Fibroblast of skin of left biceps (primary cell): ENCODE results near the gene ZDHHC19.
"Not testable (repeated sequence)": the region's sequence is repeated elsewhere in the genome, so short reads cannot be mapped to it uniquely, and the experiment has no call there.

Source experiments
- DNase-seq, 2 experiments: peaks; one replicate each; pipeline ENCODE4 v3.0.0-alpha.2; 2013; ENCODE audit warnings: low read depth in 2 of 2

The ZDHHC19 gene, protein sequence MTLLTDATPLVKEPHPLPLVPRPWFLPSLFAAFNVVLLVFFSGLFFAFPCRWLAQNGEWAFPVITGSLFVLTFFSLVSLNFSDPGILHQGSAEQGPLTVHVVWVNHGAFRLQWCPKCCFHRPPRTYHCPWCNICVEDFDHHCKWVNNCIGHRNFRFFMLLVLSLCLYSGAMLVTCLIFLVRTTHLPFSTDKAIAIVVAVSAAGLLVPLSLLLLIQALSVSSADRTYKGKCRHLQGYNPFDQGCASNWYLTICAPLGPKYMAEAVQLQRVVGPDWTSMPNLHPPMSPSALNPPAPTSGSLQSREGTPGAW

GRCh38 chr3:196210673-196211556, at the start of gene ZDHHC19:
ZDHHC19 (minus strand) TSS chr3:196211400; CDS start chr3:196211315, 85 bp downstream.
- DNase-seq = no peak

GRCh38 chr3:196260784-196261183, 49.6 kb upstream of the ZDHHC19 start:
- DNase-seq = no peak

DNA sequence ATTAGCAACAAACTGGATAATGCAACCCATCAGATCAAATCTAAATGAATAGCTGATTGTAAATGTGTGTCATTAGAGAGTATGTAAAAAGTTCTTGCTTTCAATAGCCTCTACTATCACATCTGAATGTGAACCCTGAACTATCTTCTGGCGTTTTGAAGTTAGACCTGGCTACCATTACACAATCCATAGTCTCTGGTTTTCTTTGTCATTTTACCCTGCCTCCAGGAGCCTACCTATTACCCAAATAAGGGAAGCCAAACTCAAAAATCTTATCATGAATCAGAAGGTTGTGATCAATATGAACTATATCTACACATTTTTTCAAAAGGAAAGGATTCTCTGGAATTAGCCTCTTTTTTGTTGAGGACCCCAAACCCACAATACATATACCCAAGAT, 44.6 kb upstream of the ZDHHC19 start:
- no peak for DNase-seq

GRCh38 chr3:196254376-196255283, 43.4 kb upstream of the ZDHHC19 start:
- no peak for DNase-seq

GRCh38 chr3:196251918-196252317, 40.7 kb upstream of the ZDHHC19 start:
- DNase-seq = no peak

DNA sequence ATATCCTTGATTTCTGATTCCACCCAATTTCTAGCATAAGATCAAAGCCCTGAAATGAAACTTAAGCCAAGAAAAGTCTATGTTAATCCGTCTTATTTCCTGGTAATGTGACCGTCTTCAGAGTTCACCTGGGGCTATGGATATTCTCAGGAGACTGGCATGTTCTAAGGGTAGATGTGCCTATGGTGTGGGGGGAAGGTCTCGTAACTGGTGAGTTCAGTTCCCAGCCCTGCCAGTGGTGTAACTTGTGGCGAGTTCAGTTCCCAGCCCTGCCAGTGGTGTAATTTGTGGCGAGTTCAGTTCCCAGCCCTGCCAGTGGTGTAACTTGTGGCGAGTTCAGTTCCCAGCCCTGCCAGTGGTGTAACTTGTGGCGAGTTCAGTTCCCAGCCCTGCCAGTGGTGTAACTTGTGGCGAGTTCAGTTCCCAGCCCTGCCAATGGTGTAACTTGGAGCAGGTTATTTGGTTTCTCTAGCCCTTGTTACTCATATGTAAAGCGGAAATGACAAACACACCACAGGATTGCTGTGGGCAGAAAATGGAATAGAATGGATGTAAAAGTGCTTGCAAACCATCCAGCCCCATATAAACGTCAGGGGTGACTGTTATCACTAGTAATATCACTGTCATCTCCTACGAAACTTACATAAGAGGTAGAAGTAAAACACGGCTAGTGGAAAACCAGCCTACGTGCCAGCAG, 35.6 kb upstream of the ZDHHC19 start:
- DNase-seq = no peak

GRCh38 chr3:196244166-196244565, 33.0 kb upstream of the ZDHHC19 start:
- not testable (repeated sequence) for DNase-seq

GRCh38 chr3:196241704-196242103, 30.5 kb upstream of the ZDHHC19 start:
- DNase-seq = no peak

DNA sequence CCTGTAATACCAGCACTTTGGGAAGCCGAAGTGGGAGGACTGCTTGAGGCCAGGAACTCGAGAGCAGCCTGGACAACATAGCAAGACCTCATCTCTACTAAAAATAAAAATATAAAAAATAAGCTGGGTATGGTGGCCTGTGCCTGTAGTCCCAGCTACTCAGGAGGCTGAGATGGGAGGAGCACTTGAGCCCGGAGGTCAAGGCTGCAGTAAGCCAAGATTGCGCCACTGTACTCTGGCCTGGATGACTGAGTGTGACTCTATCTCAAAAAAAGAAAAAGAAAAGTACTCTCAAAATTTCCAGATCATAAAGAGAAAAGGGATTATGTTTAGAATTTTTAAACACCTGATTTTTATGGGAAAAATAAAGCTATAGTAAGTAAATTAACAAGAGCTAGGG, 29.2 kb upstream of the ZDHHC19 start:
- DNase-seq = no peak

- DNase-seq = no peak
Measured at GRCh38 chr3:196238612-196239560, 27.7 kb upstream of the ZDHHC19 start.

GRCh38 chr3:196237203-196237602, 26.0 kb upstream of the ZDHHC19 start:
- DNase-seq = no peak

GRCh38 chr3:196236223-196236622, 25.0 kb upstream of the ZDHHC19 start:
- no peak for DNase-seq

DNA sequence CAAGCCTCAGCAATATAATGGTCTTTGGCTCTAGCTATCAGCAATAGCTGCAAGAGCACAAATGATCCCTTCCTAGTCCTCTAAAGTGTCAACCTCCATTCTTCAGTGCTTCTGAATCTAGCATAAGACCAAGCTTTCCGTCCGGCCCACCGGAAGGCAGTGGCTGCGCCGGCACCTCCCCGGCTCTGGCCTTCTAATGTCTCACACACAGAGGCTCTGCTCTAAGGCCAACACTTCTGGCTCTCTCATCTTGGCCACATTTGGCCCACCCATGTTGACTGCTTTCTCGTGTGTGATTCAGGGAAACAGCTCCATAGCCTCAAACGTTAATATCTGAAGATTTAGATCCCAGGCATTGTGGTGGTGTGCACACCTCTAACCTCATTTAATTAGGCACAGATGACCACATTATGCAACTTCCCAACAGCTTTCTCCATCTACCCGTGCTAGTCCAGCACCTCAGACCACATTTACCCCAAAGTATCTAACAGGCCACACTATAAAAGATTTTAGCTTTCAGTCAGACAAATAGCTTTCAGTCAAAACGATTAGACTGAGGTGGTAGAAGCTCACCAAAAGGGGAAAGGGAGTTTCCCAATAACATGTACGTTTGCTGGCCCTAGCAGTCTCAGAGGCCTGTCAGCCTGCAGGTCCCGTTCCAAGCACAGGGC, 24.4 kb upstream of the ZDHHC19 start:
- DNase-seq = no peak

- DNase-seq = no peak
Measured at GRCh38 chr3:196232882-196233251, 21.7 kb upstream of the ZDHHC19 start.

GRCh38 chr3:196232154-196232881, 21.1 kb upstream of the ZDHHC19 start:
- DNase-seq = no peak

GRCh38 chr3:196227629-196228493, 16.7 kb upstream of the ZDHHC19 start:
- no peak for DNase-seq

GRCh38 chr3:196227121-196227561, 15.9 kb upstream of the ZDHHC19 start:
- no peak for DNase-seq
